Measurements from ENCODE around the gene AVP.

DNA sequence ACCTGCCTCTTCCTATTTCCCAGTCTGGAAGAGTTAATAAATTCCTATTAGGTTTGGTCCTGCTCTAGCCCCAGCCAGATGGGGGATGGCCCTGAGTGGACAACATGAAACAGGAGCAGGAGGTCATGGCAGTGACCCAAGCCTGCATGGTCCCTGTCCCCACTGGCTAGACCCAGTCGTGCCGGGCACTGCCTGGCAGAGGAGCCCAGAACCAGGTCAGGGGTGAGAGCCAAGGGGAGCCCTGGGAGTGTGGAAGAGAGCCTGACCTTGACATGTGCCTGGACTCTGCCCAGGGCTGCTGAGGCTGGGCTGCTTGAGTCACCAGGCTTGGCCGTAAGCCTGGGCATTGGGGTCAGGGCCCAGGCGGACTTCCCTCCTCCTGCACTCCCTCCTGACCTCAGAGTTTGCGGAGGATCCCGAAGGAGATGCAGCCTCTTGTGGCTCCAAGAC, 3.6 kb downstream of the AVP start:
- TF ChIP-seq, protein P1, sequence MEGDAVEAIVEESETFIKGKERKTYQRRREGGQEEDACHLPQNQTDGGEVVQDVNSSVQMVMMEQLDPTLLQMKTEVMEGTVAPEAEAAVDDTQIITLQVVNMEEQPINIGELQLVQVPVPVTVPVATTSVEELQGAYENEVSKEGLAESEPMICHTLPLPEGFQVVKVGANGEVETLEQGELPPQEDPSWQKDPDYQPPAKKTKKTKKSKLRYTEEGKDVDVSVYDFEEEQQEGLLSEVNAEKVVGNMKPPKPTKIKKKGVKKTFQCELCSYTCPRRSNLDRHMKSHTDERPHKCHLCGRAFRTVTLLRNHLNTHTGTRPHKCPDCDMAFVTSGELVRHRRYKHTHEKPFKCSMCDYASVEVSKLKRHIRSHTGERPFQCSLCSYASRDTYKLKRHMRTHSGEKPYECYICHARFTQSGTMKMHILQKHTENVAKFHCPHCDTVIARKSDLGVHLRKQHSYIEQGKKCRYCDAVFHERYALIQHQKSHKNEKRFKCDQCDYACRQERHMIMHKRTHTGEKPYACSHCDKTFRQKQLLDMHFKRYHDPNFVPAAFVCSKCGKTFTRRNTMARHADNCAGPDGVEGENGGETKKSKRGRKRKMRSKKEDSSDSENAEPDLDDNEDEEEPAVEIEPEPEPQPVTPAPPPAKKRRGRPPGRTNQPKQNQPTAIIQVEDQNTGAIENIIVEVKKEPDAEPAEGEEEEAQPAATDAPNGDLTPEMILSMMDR (IDR thresholded peaks at IDR 0.05) = no peak
- TF ChIP-seq ZFX (IDR thresholded peaks at IDR 0.05; ENCODE audit: borderline replicate concordance) = no peak

Measured in 22Rv1 (cell line).